ENCODE results near the gene TGFBR3L. TPM values are rescaled to one million over a fixed set of nuclear protein-coding genes. Genes with fewer than 3 reads are reported as not detected.

TGFBR3L gene
- total and polyA plus RNA-seq, 3 donors from 2014 or later: 1.2 to 2.2 TPM; not detected in 1

- H3K27ac ChIP-seq: no peak overlapping the region
- no peak overlapping the region for H3K4me3 ChIP-seq
- DNase-seq: no peak
- TF ChIP-seq POLR2A (IDR thresholded peaks at IDR 0.05): no peak
- TF ChIP-seq CTCF (IDR thresholded peaks at IDR 0.05): no peak
- no peaks in the 10 kb centered on the region for H3K27me3 ChIP-seq
- 89 to 93% methylated on average over 19 of the region's 19 CpGs for WGBS, 2 donors
- no peaks in the 10 kb centered on the region for H3K9me3 ChIP-seq
- H3K36me3 ChIP-seq (ENCODE audit: low read depth, missing control alignments): no peaks in the 10 kb centered on the region
- intact Hi-C loops (cut with DNase I; ENCODE audit: low total_unique reads): no loop called here
- H3K4me1 ChIP-seq: peaks cover 24% of the 10 kb centered on the region
Measured at GRCh38 chr19:7907122-7907521, 7.5 kb upstream of the TGFBR3L start.

DNA sequence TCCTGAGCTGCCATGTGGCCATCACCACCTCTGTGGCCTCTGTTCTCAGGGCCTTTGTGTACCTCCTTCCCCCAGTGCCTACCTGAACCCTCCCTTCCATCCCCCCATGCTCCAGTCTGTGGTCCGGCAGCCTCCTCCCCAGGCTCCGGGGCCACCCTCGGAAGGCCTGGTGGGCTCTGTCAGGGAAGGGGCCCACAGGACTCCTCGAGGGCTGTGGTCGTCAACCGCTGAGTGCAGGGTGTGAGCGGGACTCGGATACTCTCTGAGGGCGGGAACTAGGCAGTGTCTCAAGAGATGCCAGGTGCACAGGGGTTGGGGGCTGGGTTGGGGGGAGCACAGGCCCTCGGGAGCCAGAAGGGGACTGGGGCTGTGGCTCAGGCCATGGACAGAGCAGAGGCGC is 7.1 kb upstream of the TGFBR3L start:
- TF ChIP-seq POLR2A (IDR thresholded peaks at IDR 0.05) (no peak), CTCF (IDR thresholded peaks at IDR 0.05) (no peak)
- Histone ChIP-seq H3K4me1 (peaks cover 24% of the 10 kb centered on the region), H3K4me3 (no peak overlapping the region), H3K9me3 (no peaks in the 10 kb centered on the region), H3K27me3 (no peaks in the 10 kb centered on the region), H3K36me3 (ENCODE audit: low read depth, missing control alignments) (no peaks in the 10 kb centered on the region), H3K27ac (no peak overlapping the region)
- intact Hi-C loops (cut with DNase I; ENCODE audit: low total_unique reads): no loop called here
- DNase-seq: no peak
- WGBS, 2 donors: 88 to 89% methylated on average over 6 to 11 of the region's 11 CpGs

- TF ChIP-seq POLR2A (IDR thresholded peaks at IDR 0.05) (no peak), CTCF (IDR thresholded peaks at IDR 0.05) (no peak)
- intact Hi-C loops (cut with DNase I; ENCODE audit: low total_unique reads): no loop called here
- no peak overlapping the region for H3K4me3 ChIP-seq
- WGBS, 2 donors: 77 to 85% methylated on average over 9 to 14 of the region's 14 CpGs
- no peaks in the 10 kb centered on the region for H3K27me3 ChIP-seq
- DNase-seq: peak; percentile 59
- H3K36me3 ChIP-seq (ENCODE audit: low read depth, missing control alignments): no peaks in the 10 kb centered on the region
- no peaks in the 10 kb centered on the region for H3K9me3 ChIP-seq
- peaks cover 18% of the 10 kb centered on the region for H3K4me1 ChIP-seq
- no peak overlapping the region for H3K27ac ChIP-seq
Measured at GRCh38 chr19:7908078-7908699, 6.4 kb upstream of the TGFBR3L start.

DNA sequence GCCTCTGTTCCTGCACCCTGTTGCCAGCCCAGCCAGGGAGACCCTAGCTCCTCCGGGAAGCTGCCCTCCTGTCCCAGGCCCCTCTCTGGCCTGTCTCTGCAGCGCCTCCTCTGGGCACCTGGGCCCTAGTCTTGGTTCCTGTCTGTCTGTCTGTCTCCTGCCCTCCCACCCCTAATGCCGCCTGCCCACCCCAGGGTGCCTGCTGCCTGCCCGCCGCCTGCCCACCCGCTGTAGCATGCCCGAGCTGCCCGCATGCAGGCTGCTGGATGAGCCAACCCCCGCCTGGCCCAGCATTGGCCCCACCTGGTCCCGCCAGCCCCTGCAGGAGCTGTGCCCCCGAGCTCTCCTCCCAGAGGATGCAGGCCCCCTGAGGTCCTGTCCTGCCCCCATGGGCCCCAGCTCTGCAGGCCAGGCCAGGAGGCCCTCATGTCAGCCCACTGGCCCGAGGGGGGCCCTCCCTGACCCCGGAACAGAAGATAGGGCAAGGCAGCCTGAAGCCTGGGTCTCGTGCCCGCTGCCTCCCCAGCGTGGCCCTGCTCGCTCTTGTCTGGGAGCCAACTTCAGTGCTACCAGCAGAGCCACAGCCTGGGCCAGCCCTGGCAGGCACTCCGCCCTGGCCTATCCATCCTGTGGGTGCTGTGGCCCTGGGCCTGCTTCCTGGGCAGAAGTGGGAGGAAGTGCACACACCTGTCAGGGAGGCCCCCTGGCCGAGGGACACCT is 5.7 kb upstream of the TGFBR3L start:
- Histone ChIP-seq H3K36me3 (ENCODE audit: low read depth, missing control alignments) (no peaks in the 10 kb centered on the region), H3K4me3 (no peak overlapping the region), H3K27ac (no peak overlapping the region), H3K4me1 (peaks cover 18% of the 10 kb centered on the region), H3K9me3 (no peaks in the 10 kb centered on the region), H3K27me3 (no peaks in the 10 kb centered on the region)
- no peak for DNase-seq
- 87 to 88% methylated on average over 11 to 19 of the region's 19 CpGs for WGBS, 2 donors
- intact Hi-C loops (cut with DNase I; ENCODE audit: low total_unique reads): no loop called here
- no peak for TF ChIP-seq POLR2A (IDR thresholded peaks at IDR 0.05)
- no peak for TF ChIP-seq CTCF (IDR thresholded peaks at IDR 0.05)

Measured in testis (tissue), 3 donors.